ENCODE data around the gene LPP. TPM values are rescaled to one million over a fixed set of nuclear protein-coding genes. Genes with fewer than 3 reads are reported as not detected.
A peak's percentile ranks its signal among the peaks of the same experiment; 100 is the strongest.

LPP gene
- total and polyA plus RNA-seq, 2 of the 13 experiments (the other 11 are each of a cell fraction or from before 2014, with no cell fraction given): 19.2 to 29.9 TPM

DNA sequence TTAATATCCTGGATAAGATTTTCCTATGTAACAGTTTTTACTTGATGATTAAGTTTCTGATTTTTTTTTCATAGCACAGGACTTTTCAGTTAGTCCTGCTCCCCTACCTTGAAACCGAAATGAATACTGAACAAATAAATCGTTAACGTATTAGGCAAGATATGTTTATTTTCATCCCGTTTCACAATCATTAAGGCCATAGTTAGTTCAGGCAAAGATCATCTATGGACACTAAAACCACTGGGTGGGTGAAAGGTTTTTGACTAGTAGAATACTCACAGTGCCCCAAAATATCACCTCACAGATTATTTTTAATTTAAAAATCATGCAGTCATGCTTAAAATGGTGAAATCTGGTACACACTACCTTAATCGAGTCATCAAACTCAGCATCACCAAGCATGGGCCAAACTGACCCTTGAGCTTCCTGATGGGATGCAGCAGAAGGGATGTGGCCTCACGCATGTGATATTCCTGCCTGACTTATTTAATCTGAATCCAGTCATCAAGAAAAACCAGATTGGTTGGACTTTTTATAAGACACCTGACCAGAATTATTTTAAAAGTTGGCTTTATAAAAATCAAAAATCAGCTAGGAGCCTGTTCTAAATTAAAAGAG is 365.0 kb downstream of the LPP start (continued):
- TF ChIP-seq, protein P1, sequence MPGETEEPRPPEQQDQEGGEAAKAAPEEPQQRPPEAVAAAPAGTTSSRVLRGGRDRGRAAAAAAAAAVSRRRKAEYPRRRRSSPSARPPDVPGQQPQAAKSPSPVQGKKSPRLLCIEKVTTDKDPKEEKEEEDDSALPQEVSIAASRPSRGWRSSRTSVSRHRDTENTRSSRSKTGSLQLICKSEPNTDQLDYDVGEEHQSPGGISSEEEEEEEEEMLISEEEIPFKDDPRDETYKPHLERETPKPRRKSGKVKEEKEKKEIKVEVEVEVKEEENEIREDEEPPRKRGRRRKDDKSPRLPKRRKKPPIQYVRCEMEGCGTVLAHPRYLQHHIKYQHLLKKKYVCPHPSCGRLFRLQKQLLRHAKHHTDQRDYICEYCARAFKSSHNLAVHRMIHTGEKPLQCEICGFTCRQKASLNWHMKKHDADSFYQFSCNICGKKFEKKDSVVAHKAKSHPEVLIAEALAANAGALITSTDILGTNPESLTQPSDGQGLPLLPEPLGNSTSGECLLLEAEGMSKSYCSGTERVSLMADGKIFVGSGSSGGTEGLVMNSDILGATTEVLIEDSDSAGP (CRISPR knock-in tag; IDR thresholded peaks at IDR 0.05; ENCODE audit: borderline replicate concordance): no peak
- TF ChIP-seq NAIF1 (CRISPR knock-in tag; IDR thresholded peaks at IDR 0.05; ENCODE audit: borderline replicate concordance): no peak
- no peak for TF ChIP-seq ZNF263 (CRISPR knock-in tag; IDR thresholded peaks at IDR 0.05)
- no peak for TF ChIP-seq FLYWCH1 (CRISPR knock-in tag; IDR thresholded peaks at IDR 0.05)
- no peak for TF ChIP-seq TCF7 (IDR thresholded peaks at IDR 0.05; ENCODE audit: low read depth)
- TF ChIP-seq NFATC3 (CRISPR knock-in tag; IDR thresholded peaks at IDR 0.05): no peak
- TF ChIP-seq ZBTB1 (CRISPR knock-in tag; IDR thresholded peaks at IDR 0.05; ENCODE audit: borderline replicate concordance): no peak
- TF ChIP-seq ZNF577 (CRISPR knock-in tag; IDR thresholded peaks at IDR 0.05; ENCODE audit: borderline replicate concordance, low read depth): no peak
- TF ChIP-seq TRIM24 (CRISPR knock-in tag; IDR thresholded peaks at IDR 0.05): no peak; the same call in 1 of the 2 replicates
- TF ChIP-seq TEAD2 (CRISPR knock-in tag; IDR thresholded peaks at IDR 0.05): no peak
- no peak for TF ChIP-seq ZNF446 (CRISPR knock-in tag; IDR thresholded peaks at IDR 0.05)
- TF ChIP-seq, protein P2, sequence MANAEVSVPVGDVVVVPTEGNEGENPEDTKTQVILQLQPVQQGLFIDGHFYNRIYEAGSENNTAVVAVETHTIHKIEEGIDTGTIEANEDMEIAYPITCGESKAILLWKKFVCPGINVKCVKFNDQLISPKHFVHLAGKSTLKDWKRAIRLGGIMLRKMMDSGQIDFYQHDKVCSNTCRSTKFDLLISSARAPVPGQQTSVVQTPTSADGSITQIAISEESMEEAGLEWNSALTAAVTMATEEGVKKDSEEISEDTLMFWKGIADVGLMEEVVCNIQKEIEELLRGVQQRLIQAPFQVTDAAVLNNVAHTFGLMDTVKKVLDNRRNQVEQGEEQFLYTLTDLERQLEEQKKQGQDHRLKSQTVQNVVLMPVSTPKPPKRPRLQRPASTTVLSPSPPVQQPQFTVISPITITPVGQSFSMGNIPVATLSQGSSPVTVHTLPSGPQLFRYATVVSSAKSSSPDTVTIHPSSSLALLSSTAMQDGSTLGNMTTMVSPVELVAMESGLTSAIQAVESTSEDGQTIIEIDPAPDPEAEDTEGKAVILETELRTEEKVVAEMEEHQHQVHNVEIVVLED (CRISPR knock-in tag; IDR thresholded peaks at IDR 0.05; ENCODE audit: borderline replicate concordance): no peak
- no peak for TF ChIP-seq ZMAT3 (CRISPR knock-in tag; conservative IDR thresholded peaks at IDR 0.05)
- no peak for TF ChIP-seq MTA1 (CRISPR knock-in tag; IDR thresholded peaks at IDR 0.05; ENCODE audit: borderline replicate concordance)
- no peak for TF ChIP-seq CBX5 (CRISPR knock-in tag; IDR thresholded peaks at IDR 0.05; ENCODE audit: borderline replicate concordance)
- TF ChIP-seq SIX4 (CRISPR knock-in tag; IDR thresholded peaks at IDR 0.05): no peak
- TF ChIP-seq ZMYM2 (CRISPR knock-in tag; IDR thresholded peaks at IDR 0.05): no peak
- TF ChIP-seq, protein P3, sequence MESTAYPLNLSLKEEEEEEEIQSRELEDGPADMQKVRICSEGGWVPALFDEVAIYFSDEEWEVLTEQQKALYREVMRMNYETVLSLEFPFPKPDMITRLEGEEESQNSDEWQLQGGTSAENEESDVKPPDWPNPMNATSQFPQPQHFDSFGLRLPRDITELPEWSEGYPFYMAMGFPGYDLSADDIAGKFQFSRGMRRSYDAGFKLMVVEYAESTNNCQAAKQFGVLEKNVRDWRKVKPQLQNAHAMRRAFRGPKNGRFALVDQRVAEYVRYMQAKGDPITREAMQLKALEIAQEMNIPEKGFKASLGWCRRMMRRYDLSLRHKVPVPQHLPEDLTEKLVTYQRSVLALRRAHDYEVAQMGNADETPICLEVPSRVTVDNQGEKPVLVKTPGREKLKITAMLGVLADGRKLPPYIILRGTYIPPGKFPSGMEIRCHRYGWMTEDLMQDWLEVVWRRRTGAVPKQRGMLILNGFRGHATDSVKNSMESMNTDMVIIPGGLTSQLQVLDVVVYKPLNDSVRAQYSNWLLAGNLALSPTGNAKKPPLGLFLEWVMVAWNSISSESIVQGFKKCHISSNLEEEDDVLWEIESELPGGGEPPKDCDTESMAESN (CRISPR knock-in tag; conservative IDR thresholded peaks at IDR 0.05): no peak
- peak; percentile 70; the same call in 1 of the 2 replicates for TF ChIP-seq ELF3 (CRISPR knock-in tag; IDR thresholded peaks at IDR 0.05)
- TF ChIP-seq, protein P4, sequence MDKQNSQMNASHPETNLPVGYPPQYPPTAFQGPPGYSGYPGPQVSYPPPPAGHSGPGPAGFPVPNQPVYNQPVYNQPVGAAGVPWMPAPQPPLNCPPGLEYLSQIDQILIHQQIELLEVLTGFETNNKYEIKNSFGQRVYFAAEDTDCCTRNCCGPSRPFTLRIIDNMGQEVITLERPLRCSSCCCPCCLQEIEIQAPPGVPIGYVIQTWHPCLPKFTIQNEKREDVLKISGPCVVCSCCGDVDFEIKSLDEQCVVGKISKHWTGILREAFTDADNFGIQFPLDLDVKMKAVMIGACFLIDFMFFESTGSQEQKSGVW (CRISPR knock-in tag; IDR thresholded peaks at IDR 0.05; ENCODE audit: borderline replicate concordance): no peak
- TF ChIP-seq ZKSCAN5 (CRISPR knock-in tag; IDR thresholded peaks at IDR 0.05): no peak
- no peak for TF ChIP-seq ZSCAN9 (CRISPR knock-in tag; IDR thresholded peaks at IDR 0.05; ENCODE audit: borderline replicate concordance)
- no peak for TF ChIP-seq ZNF782 (CRISPR knock-in tag; IDR thresholded peaks at IDR 0.05; ENCODE audit: borderline replicate concordance)
- TF ChIP-seq CHCHD3 (CRISPR knock-in tag; IDR thresholded peaks at IDR 0.05): no peak
- TF ChIP-seq ETV5 (CRISPR knock-in tag; IDR thresholded peaks at IDR 0.05; ENCODE audit: borderline replicate concordance): no peak
- TF ChIP-seq NRL (CRISPR knock-in tag; IDR thresholded peaks at IDR 0.05; ENCODE audit: borderline replicate concordance): no peak
